ENCODE data around the gene TRIM59. TPM values are rescaled to one million over a fixed set of nuclear protein-coding genes. Genes with fewer than 3 reads are reported as not detected.
A peak's percentile ranks its signal among the peaks of the same experiment; 100 is the strongest.

The TRIM59 gene
- total and polyA plus RNA-seq, 9 of the 15 experiments (the other 6 are each of a cell fraction or from before 2014, with no cell fraction given): 16.8 to 101 (median 34.8) TPM

- TF ChIP-seq DEAF1 (CRISPR knock-in tag; IDR thresholded peaks at IDR 0.05) (peak; percentile 62), GABPB1 (CRISPR knock-in tag; IDR thresholded peaks at IDR 0.05) (no peak), U2AF2 (optimal IDR thresholded peaks at IDR 0.05; ENCODE audit: low read depth, low read length) (no peak), MTF1 (CRISPR knock-in tag; IDR thresholded peaks at IDR 0.05; ENCODE audit: borderline replicate concordance) (no peak), ZNF609 (CRISPR knock-in tag; IDR thresholded peaks at IDR 0.05; ENCODE audit: borderline replicate concordance) (no peak), POLR2H (tag; IDR thresholded peaks at IDR 0.05; ENCODE audit: low read depth) (0 out of 2 replicates have a peak, but pooled peaks have one; percentile 48), FOXA3 (CRISPR knock-in tag; conservative IDR thresholded peaks at IDR 0.05 in 1 of 2, IDR thresholded peaks at IDR 0.05 in 1 of 2) (peak in 1 of 2 experiments; percentile 33; a peak in 1 of 4 replicates), KLF16 (IDR thresholded peaks at IDR 0.05) (0 out of 2 replicates have a peak, but pooled peaks have one; percentile 33), ZNF384 (IDR thresholded peaks at IDR 0.05; ENCODE audit: low read depth, low read length) (peak; percentile 85), POLR2AphosphoS5 (IDR thresholded peaks at IDR 0.05; ENCODE audit: control insufficient read depth, insufficient read depth, low read depth, low read length) (peak; percentile 34; the same call in 1 of the 2 replicates), DIDO1 (tag; IDR thresholded peaks at IDR 0.05; ENCODE audit: low read depth) (no peak), ZNF699 (CRISPR knock-in tag; IDR thresholded peaks at IDR 0.05; ENCODE audit: insufficient replicate concordance) (no peak)
- TF ChIP-seq, protein P1, sequence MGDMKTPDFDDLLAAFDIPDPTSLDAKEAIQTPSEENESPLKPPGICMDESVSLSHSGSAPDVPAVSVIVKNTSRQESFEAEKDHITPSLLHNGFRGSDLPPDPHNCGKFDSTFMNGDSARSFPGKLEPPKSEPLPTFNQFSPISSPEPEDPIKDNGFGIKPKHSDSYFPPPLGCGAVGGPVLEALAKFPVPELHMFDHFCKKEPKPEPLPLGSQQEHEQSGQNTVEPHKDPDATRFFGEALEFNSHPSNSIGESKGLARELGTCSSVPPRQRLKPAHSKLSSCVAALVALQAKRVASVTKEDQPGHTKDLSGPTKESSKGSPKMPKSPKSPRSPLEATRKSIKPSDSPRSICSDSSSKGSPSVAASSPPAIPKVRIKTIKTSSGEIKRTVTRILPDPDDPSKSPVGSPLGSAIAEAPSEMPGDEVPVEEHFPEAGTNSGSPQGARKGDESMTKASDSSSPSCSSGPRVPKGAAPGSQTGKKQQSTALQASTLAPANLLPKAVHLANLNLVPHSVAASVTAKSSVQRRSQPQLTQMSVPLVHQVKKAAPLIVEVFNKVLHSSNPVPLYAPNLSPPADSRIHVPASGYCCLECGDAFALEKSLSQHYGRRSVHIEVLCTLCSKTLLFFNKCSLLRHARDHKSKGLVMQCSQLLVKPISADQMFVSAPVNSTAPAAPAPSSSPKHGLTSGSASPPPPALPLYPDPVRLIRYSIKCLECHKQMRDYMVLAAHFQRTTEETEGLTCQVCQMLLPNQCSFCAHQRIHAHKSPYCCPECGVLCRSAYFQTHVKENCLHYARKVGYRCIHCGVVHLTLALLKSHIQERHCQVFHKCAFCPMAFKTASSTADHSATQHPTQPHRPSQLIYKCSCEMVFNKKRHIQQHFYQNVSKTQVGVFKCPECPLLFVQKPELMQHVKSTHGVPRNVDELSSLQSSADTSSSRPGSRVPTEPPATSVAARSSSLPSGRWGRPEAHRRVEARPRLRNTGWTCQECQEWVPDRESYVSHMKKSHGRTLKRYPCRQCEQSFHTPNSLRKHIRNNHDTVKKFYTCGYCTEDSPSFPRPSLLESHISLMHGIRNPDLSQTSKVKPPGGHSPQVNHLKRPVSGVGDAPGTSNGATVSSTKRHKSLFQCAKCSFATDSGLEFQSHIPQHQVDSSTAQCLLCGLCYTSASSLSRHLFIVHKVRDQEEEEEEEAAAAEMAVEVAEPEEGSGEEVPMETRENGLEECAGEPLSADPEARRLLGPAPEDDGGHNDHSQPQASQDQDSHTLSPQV (IDR thresholded peaks at IDR 0.05): 0 out of 2 replicates have a peak, but pooled peaks have one; percentile 23
These were observed 35.9 kb downstream of the TRIM59 start (continued) for GRCh38 chr3:160413613-160414248.
